Dendritic cell treated with granulocyte-macrophage colony-stimulating factor and Interleukin-4, amounts not matched to agents 40 ng/mL and 50 ng/mL, for 4 days (primary cell): ENCODE measurements around the gene AKAP13.
"Not testable (repeated sequence)": the region's sequence is repeated elsewhere in the genome, so short reads cannot be mapped to it uniquely, and the experiment has no call there.

Experiments used
- H3K27ac Mint-ChIP-seq: one replicate; pipeline ENCODE4 v1.8.0; 2022; ENCODE audit warnings: mild to moderate bottlenecking, mixed read lengths
- H3K27me3 Mint-ChIP-seq: one replicate; pipeline ENCODE4 v1.8.0; 2022; ENCODE audit warnings: mild to moderate bottlenecking, mixed read lengths
- H3K36me3 Mint-ChIP-seq: one replicate; pipeline ENCODE4 v1.8.0; 2022; ENCODE audit warnings: low read depth, mixed read lengths
- H3K4me1 Mint-ChIP-seq: one replicate; pipeline ENCODE4 v1.8.0; 2022; ENCODE audit warnings: low read depth, mixed read lengths
- H3K4me3 Mint-ChIP-seq: one replicate; pipeline ENCODE4 v1.8.0; 2022; ENCODE audit warnings: mild to moderate bottlenecking, moderate library complexity, mixed read lengths
- H3K9me3 Mint-ChIP-seq: one replicate; pipeline ENCODE4 v1.8.0; 2022; ENCODE audit warnings: mixed read lengths
- intact Hi-C: fragments of 100-400 bp; cut with micrococcal nuclease; formaldehyde crosslinking; loops from one replicate; pipeline ENCODE4 v1.15.0; 2022

The AKAP13 gene

GRCh38 chr15:85582131-85583079 lies 202.0 kb downstream of the AKAP13 start:
- Mint-ChIP-seq H3K4me3 (peak overlapping the region; percentile 84), H3K27ac (peak overlapping the region; percentile 93), H3K27me3 (no peaks in the 10 kb centered on the region), H3K9me3 (no peaks in the 10 kb centered on the region), H3K36me3 (peaks cover 50% of the 10 kb centered on the region), H3K4me1 (peaks cover 72% of the 10 kb centered on the region)
- intact Hi-C loops: loop anchor here (5.0 kb wide), 2 partner anchors 40 to 90 kb away; no protein-coding TSS in a partner anchor

- intact Hi-C loops: loop anchor here (5.0 kb wide), 2 partner anchors 39 to 91 kb away; no protein-coding TSS in a partner anchor
- Mint-ChIP-seq H3K36me3 (peaks cover 60% of the 10 kb centered on the region), H3K9me3 (no peaks in the 10 kb centered on the region), H3K27me3 (no peaks in the 10 kb centered on the region), H3K4me1 (peaks cover 81% of the 10 kb centered on the region), H3K4me3 (peak overlapping the region; percentile 84), H3K27ac (peak overlapping the region; percentile 93)
These were observed 203.0 kb downstream of the AKAP13 start for GRCh38 chr15:85583442-85583841.

- H3K36me3 Mint-ChIP-seq: peaks cover 62% of the 10 kb centered on the region
- H3K4me3 Mint-ChIP-seq: peak overlapping the region; percentile 84
- peaks cover 83% of the 10 kb centered on the region for H3K4me1 Mint-ChIP-seq
- peak overlapping the region; percentile 93 for H3K27ac Mint-ChIP-seq
- H3K27me3 Mint-ChIP-seq: no peaks in the 10 kb centered on the region
- no peaks in the 10 kb centered on the region for H3K9me3 Mint-ChIP-seq
- intact Hi-C loops: loop anchor here (5.0 kb wide), 2 partner anchors 38 to 92 kb away; no protein-coding TSS in a partner anchor
These were observed 203.6 kb downstream of the AKAP13 start for GRCh38 chr15:85583923-85584390.

GRCh38 chr15:85584872-85585271 lies 204.5 kb downstream of the AKAP13 start:
- Mint-ChIP-seq H3K4me3 (no peak overlapping the region), H3K4me1 (peaks cover 77% of the 10 kb centered on the region), H3K9me3 (no peaks in the 10 kb centered on the region), H3K27ac (peak overlapping the region; percentile 93), H3K27me3 (no peaks in the 10 kb centered on the region), H3K36me3 (peaks cover 64% of the 10 kb centered on the region)
- intact Hi-C loops: loop anchor here (5.0 kb wide), 2 partner anchors 37 to 93 kb away; no protein-coding TSS in a partner anchor

- intact Hi-C loops, H3K27me3 Mint-ChIP-seq, H3K4me3 Mint-ChIP-seq, H3K9me3 Mint-ChIP-seq: not testable (repeated sequence)
- Mint-ChIP-seq H3K36me3 (peaks cover 60% of the 10 kb centered on the region), H3K4me1 (peaks cover 64% of the 10 kb centered on the region), H3K27ac (peak overlapping the region; percentile 60)
These were observed 205.8 kb downstream of the AKAP13 start for GRCh38 chr15:85586196-85586595.

- H3K4me1 Mint-ChIP-seq: peaks cover 49% of the 10 kb centered on the region
- peak overlapping the region; percentile 59 for H3K27ac Mint-ChIP-seq
- intact Hi-C loops: no loop called here
- peaks cover 53% of the 10 kb centered on the region for H3K36me3 Mint-ChIP-seq
- H3K27me3 Mint-ChIP-seq: no peaks in the 10 kb centered on the region
- no peak overlapping the region for H3K4me3 Mint-ChIP-seq
- H3K9me3 Mint-ChIP-seq: no peaks in the 10 kb centered on the region
These were observed 207.5 kb downstream of the AKAP13 start for GRCh38 chr15:85587707-85588411.

- H3K27ac Mint-ChIP-seq: peak overlapping the region; percentile 59
- H3K4me1 Mint-ChIP-seq: peaks cover 42% of the 10 kb centered on the region
- intact Hi-C loops: no loop called here
- H3K27me3 Mint-ChIP-seq: no peaks in the 10 kb centered on the region
- no peak overlapping the region for H3K4me3 Mint-ChIP-seq
- no peaks in the 10 kb centered on the region for H3K9me3 Mint-ChIP-seq
- H3K36me3 Mint-ChIP-seq: peaks cover 53% of the 10 kb centered on the region
These were observed 208.3 kb downstream of the AKAP13 start for GRCh38 chr15:85588677-85589076.

- H3K27ac Mint-ChIP-seq: no peak overlapping the region
- intact Hi-C loops: no loop called here
- H3K4me1 Mint-ChIP-seq: peaks cover 32% of the 10 kb centered on the region
These were observed 209.4 kb downstream of the AKAP13 start for GRCh38 chr15:85589851-85590250.

GRCh38 chr15:85591622-85592021 lies 211.2 kb downstream of the AKAP13 start:
- Mint-ChIP-seq H3K36me3 (peaks cover 42% of the 10 kb centered on the region), H3K4me3 (no peak overlapping the region), H3K27me3 (no peaks in the 10 kb centered on the region), H3K4me1 (peaks cover 22% of the 10 kb centered on the region), H3K27ac (no peak overlapping the region), H3K9me3 (no peaks in the 10 kb centered on the region)
- intact Hi-C loops: no loop called here

More at GRCh38 chr15:85589851-85590250, 209.4 kb downstream of the AKAP13 start:
- Mint-ChIP-seq H3K36me3 (peaks cover 46% of the 10 kb centered on the region), H3K4me3 (no peak overlapping the region), H3K9me3 (no peaks in the 10 kb centered on the region), H3K27me3 (no peaks in the 10 kb centered on the region)

GRCh38 chr15:85592148-85592547 lies 211.7 kb downstream of the AKAP13 start:
- Mint-ChIP-seq H3K27me3 (no peaks in the 10 kb centered on the region), H3K27ac (no peak overlapping the region), H3K9me3 (no peaks in the 10 kb centered on the region), H3K36me3 (peaks cover 39% of the 10 kb centered on the region), H3K4me1 (peaks cover 24% of the 10 kb centered on the region), H3K4me3 (no peak overlapping the region)
- intact Hi-C loops: no loop called here

GRCh38 chr15:85593809-85594445 lies 213.5 kb downstream of the AKAP13 start:
- H3K9me3 Mint-ChIP-seq: no peaks in the 10 kb centered on the region
- H3K36me3 Mint-ChIP-seq: peaks cover 34% of the 10 kb centered on the region
- peaks cover 21% of the 10 kb centered on the region for H3K4me1 Mint-ChIP-seq
- intact Hi-C loops: no loop called here
- no peak overlapping the region for H3K27ac Mint-ChIP-seq
- H3K27me3 Mint-ChIP-seq: no peaks in the 10 kb centered on the region
- no peak overlapping the region for H3K4me3 Mint-ChIP-seq

- H3K27me3 Mint-ChIP-seq: no peaks in the 10 kb centered on the region
- no peaks in the 10 kb centered on the region for H3K9me3 Mint-ChIP-seq
- no peak overlapping the region for H3K4me3 Mint-ChIP-seq
- intact Hi-C loops: no loop called here
- peaks cover 34% of the 10 kb centered on the region for H3K4me1 Mint-ChIP-seq
- peaks cover 24% of the 10 kb centered on the region for H3K36me3 Mint-ChIP-seq
- H3K27ac Mint-ChIP-seq: peak overlapping the region; percentile 60
These were observed 215.6 kb downstream of the AKAP13 start for GRCh38 chr15:85595804-85596536.
